SH-SY5Y (cell line): ENCODE measurements around the gene LRP8.

Experiments
- GATA2 ChIP-seq: IDR thresholded peaks from 2 replicates; pipeline ENCODE4 v1.6.1; 2011; ENCODE audit warnings: mild to moderate bottlenecking, low read depth, low read length
- GATA3 ChIP-seq: IDR thresholded peaks from 2 replicates; pipeline ENCODE4 v1.6.1; 2011; ENCODE audit warnings: low read depth, mild to moderate bottlenecking, low read length, moderate library complexity

DNA sequence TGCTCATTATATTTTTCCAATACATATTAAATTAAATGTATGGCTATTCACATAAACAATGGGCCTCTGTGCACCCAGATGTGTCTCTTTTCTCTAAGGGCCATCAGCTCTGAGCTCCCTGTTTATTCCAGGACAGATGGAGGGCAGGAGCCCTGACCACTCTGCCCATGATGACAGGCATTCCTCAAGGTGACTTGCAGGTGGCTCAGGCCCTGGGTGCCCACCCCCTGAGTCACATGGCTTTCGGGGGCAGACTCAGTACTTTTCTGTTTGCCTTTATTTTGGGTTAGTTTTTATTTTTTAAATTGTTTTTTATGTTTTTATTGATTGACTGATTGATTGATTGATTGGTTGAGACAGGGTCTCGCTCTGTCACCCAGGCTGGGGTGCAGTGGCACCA, 6.4 kb upstream of the LRP8 start:
- no peak for TF ChIP-seq GATA3
- no peak for TF ChIP-seq GATA2
